ENCODE data around the gene TWF2.

DNA sequence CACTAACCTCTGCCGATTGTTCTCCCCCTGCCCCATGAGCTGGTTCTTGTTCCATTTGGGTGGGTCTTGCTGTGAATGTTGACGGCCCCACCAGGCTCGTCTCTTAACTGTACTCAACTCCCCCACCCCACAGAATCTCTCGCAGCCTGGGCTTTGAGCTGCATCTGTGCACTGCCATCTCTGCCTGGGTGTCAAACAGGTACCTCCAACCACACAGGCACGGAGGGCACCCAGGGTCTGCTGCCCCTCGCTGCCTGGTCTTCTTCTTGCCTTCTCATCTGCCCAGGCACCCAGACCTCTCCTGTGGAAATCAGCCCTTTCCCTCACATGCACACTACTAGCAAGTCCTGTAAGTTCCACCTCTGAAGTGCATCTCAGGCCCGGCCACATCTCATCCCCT is 23.6 kb downstream of the TWF2 start:
- TF ChIP-seq, protein P1, sequence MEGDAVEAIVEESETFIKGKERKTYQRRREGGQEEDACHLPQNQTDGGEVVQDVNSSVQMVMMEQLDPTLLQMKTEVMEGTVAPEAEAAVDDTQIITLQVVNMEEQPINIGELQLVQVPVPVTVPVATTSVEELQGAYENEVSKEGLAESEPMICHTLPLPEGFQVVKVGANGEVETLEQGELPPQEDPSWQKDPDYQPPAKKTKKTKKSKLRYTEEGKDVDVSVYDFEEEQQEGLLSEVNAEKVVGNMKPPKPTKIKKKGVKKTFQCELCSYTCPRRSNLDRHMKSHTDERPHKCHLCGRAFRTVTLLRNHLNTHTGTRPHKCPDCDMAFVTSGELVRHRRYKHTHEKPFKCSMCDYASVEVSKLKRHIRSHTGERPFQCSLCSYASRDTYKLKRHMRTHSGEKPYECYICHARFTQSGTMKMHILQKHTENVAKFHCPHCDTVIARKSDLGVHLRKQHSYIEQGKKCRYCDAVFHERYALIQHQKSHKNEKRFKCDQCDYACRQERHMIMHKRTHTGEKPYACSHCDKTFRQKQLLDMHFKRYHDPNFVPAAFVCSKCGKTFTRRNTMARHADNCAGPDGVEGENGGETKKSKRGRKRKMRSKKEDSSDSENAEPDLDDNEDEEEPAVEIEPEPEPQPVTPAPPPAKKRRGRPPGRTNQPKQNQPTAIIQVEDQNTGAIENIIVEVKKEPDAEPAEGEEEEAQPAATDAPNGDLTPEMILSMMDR (IDR thresholded peaks at IDR 0.05): no peak
- no peak for TF ChIP-seq POLR2A (IDR thresholded peaks at IDR 0.05)

All from suprapubic skin (tissue), 3 donors.